D721Med (cell line): Measurements from ENCODE around the gene MROH7.

ENCODE experiments used
- DNase-seq: peaks from one replicate; pipeline ENCODE4 v3.0.0; 2011; ENCODE audit warnings: low spot score; ENCODE audit not compliant: insufficient read length
- FAIRE-seq: peaks from 2 replicates; lab custom pipeline; 2011; peaks lifted over from hg19 to GRCh38; lab: Jason Lieb, UNC
- CTCF ChIP-seq: IDR thresholded peaks from 2 replicates; pipeline ENCODE4 v1.5.1; 2012; ENCODE audit warnings: mild to moderate bottlenecking, control low read depth; ENCODE audit not compliant: insufficient read depth; ENCODE audit errors: missing control alignments

Gene MROH7

GRCh38 chr1:54643736-54644135 is 2.1 kb downstream of the MROH7 start:
- no peak for DNase-seq
- no peak for TF ChIP-seq CTCF
- no peak for FAIRE-seq

GRCh38 chr1:54645806-54646676 is 4.5 kb downstream of the MROH7 start:
- FAIRE-seq: no peak
- DNase-seq: no peak

GRCh38 chr1:54649130-54649898 is 7.7 kb downstream of the MROH7 start:
- no peak for TF ChIP-seq CTCF
- FAIRE-seq (no peak), DNase-seq (no peak)

More at GRCh38 chr1:54645806-54646676, 4.5 kb downstream of the MROH7 start:
- no peak for TF ChIP-seq CTCF

GRCh38 chr1:54649921-54650320 is 8.3 kb downstream of the MROH7 start:
- TF ChIP-seq CTCF: no peak
- DNase-seq (no peak), FAIRE-seq (no peak)

GRCh38 chr1:54650417-54650816 is 8.8 kb downstream of the MROH7 start:
- DNase-seq: no peak
- TF ChIP-seq CTCF: no peak
- no peak for FAIRE-seq

GRCh38 chr1:54651608-54652007 is 10.0 kb downstream of the MROH7 start:
- DNase-seq (no peak), FAIRE-seq (no peak)
- TF ChIP-seq CTCF: no peak
